Neural progenitor cell (in vitro differentiated cells): Measurements from ENCODE around the gene GAS6. TPM values are rescaled to one million over a fixed set of nuclear protein-coding genes. Genes with fewer than 3 reads are reported as not detected.

Experiments used
- DNase-seq: peaks from one replicate; pipeline ENCODE4 v3.0.0-alpha.2; 2016; ENCODE audit warnings: low spot score
- H2AFZ ChIP-seq: fragments of 200-600 bp; sonication (generic); replicated peaks from 2 replicates; pipeline ENCODE4 v1.6.1; 2016; ENCODE audit warnings: antibody characterized with exemption
- H3F3A ChIP-seq: fragments of 200-600 bp; sonication (generic); 2 replicates; pipeline ENCODE4 v1.6.1; 2016; ENCODE audit warnings: antibody characterized with exemption, low read depth
- H3K27ac ChIP-seq: fragments of 200-600 bp; sonication (generic); 2 replicates; pipeline ENCODE4 v1.5.1; 2016; ENCODE audit warnings: mild to moderate bottlenecking
- H3K27me3 ChIP-seq: fragments of 200-600 bp; sonication (generic); 2 replicates; pipeline ENCODE4 v1.6.1; 2016; ENCODE audit warnings: mild to moderate bottlenecking, moderate library complexity
- H3K36me3 ChIP-seq: fragments of 200-600 bp; sonication (generic); 2 replicates; pipeline ENCODE4 v1.5.1; 2016
- H3K4me1 ChIP-seq: fragments of 200-600 bp; sonication (generic); 2 replicates; pipeline ENCODE4 v1.6.1; 2016; ENCODE audit warnings: mixed run types
- H3K4me2 ChIP-seq: fragments of 200-600 bp; sonication (generic); 2 replicates; pipeline ENCODE4 v1.6.1; 2016
- H3K4me3 ChIP-seq: fragments of 200-600 bp; sonication (generic); 2 replicates; pipeline ENCODE4 v1.5.1; 2016
- H3K79me2 ChIP-seq: fragments of 200-600 bp; sonication (generic); 2 replicates; pipeline ENCODE4 v1.6.1; 2016; ENCODE audit warnings: low read depth
- H3K9ac ChIP-seq: fragments of 200-600 bp; sonication (generic); 2 replicates; pipeline ENCODE4 v1.6.1; 2016
- H3K9me3 ChIP-seq: fragments of 200-600 bp; sonication (generic); 2 replicates; pipeline ENCODE4 v1.5.1; 2016; ENCODE audit warnings: low read depth
- H4K20me1 ChIP-seq: fragments of 200-600 bp; sonication (generic); 2 replicates; pipeline ENCODE4 v1.6.1; 2016; ENCODE audit warnings: low read depth
- H3K27ac Mint-ChIP-seq: 3 replicates; pipeline ENCODE4 v1.8.0; 2021; ENCODE audit warnings: mixed read lengths
- H3K27me3 Mint-ChIP-seq: 2 replicates; pipeline ENCODE4 v1.8.0; 2022; ENCODE audit warnings: low read depth, mild to moderate bottlenecking, inconsistent platforms, moderate library complexity, mixed read lengths; ENCODE audit not compliant: insufficient read depth
- H3K36me3 Mint-ChIP-seq: 3 replicates; pipeline ENCODE4 v1.8.0; 2021; ENCODE audit warnings: mixed read lengths
- H3K4me1 Mint-ChIP-seq: 3 replicates; pipeline ENCODE4 v1.8.0; 2021; ENCODE audit warnings: mixed read lengths
- H3K4me3 Mint-ChIP-seq: 3 replicates; pipeline ENCODE4 v1.8.0; 2021; ENCODE audit warnings: mild to moderate bottlenecking, moderate library complexity, mixed read lengths
- H3K9me3 Mint-ChIP-seq: 3 replicates; pipeline ENCODE4 v1.8.0; 2020; ENCODE audit warnings: mixed read lengths
- CTCF ChIP-seq: fragments of 200-600 bp; sonication (generic); IDR thresholded peaks from 2 replicates; pipeline ENCODE4 v1.5.1; 2017; ENCODE audit warnings: antibody characterized with exemption, mild to moderate bottlenecking
- EZH2 ChIP-seq: fragments of 200-600 bp; sonication (generic); IDR thresholded peaks from 2 replicates; pipeline ENCODE4 v1.6.1; 2017; ENCODE audit warnings: antibody characterized with exemption, mild to moderate bottlenecking, moderate library complexity
- EZH2phosphoT487 ChIP-seq: fragments of 200-600 bp; sonication (generic); IDR thresholded peaks from 2 replicates; pipeline ENCODE4 v1.6.1; 2017; ENCODE audit warnings: antibody characterized with exemption
- total RNA-seq: library from RNA; depleted of rRNA; stranded (reverse); fragments of >200 nt; gene quantifications from 2 replicates; pipeline ENCODE4 v1.2.3, GENCODE V29; 2015; ENCODE audit warnings: low replicate concordance

Gene GAS6
- total RNA-seq, 1 donor from 2014 or later = 12.8 TPM

- Histone ChIP-seq H3K9me3 (no peaks in the 10 kb centered on the region), H3K79me2 (no peaks in the 10 kb centered on the region), H3K4me1 (no peaks in the 10 kb centered on the region), H3K9ac (no peak overlapping the region), H3K27ac (no peak overlapping the region), H3K27me3 (no peaks in the 10 kb centered on the region), H3K4me2 (no peak overlapping the region), H3F3A (no peaks in the 10 kb centered on the region), H2AFZ (no peak overlapping the region), H3K36me3 (no peaks in the 10 kb centered on the region), H4K20me1 (no peaks in the 10 kb centered on the region), H3K4me3 (no peak overlapping the region)
- TF ChIP-seq EZH2 = no peak
- no peak for TF ChIP-seq EZH2phosphoT487
- no peak for TF ChIP-seq CTCF
- peaks cover 12% of the 10 kb centered on the region for H3K36me3 Mint-ChIP-seq
- H3K9me3 Mint-ChIP-seq = no peaks in the 10 kb centered on the region
- peak overlapping the region; percentile 61 for H3K27ac Mint-ChIP-seq
- peaks cover 13% of the 10 kb centered on the region for H3K4me1 Mint-ChIP-seq
- peaks cover 2% of the 10 kb centered on the region for H3K27me3 Mint-ChIP-seq
- no peak overlapping the region for H3K4me3 Mint-ChIP-seq
- no peak for DNase-seq
Measured at GRCh38 chr13:113822956-113823744, 40.7 kb downstream of the GAS6 start.

- no peaks in the 10 kb centered on the region for H3K27me3 ChIP-seq
- no peak overlapping the region for H2AFZ ChIP-seq
- Mint-ChIP-seq H3K27ac (no peak overlapping the region), H3K36me3 (peaks cover 9% of the 10 kb centered on the region), H3K9me3 (no peaks in the 10 kb centered on the region), H3K4me3 (no peak overlapping the region), H3K4me1 (peaks cover 17% of the 10 kb centered on the region), H3K27me3 (peaks cover 2% of the 10 kb centered on the region)
- H3K9me3 ChIP-seq = no peaks in the 10 kb centered on the region
- H3K27ac ChIP-seq = no peak overlapping the region
- H3K9ac ChIP-seq = no peak overlapping the region
- no peak overlapping the region for H3K4me3 ChIP-seq
- H3K4me2 ChIP-seq = no peak overlapping the region
- peaks cover 4% of the 10 kb centered on the region for H3F3A ChIP-seq
- H4K20me1 ChIP-seq = no peaks in the 10 kb centered on the region
- H3K36me3 ChIP-seq = no peaks in the 10 kb centered on the region
- no peaks in the 10 kb centered on the region for H3K4me1 ChIP-seq
- H3K79me2 ChIP-seq = no peaks in the 10 kb centered on the region
- no peak for DNase-seq
- TF ChIP-seq EZH2 = no peak
- no peak for TF ChIP-seq CTCF
- no peak for TF ChIP-seq EZH2phosphoT487
Measured at GRCh38 chr13:113822266-113822665, 41.6 kb downstream of the GAS6 start.

- DNase-seq = no peak
- H4K20me1 ChIP-seq = no peaks in the 10 kb centered on the region
- no peaks in the 10 kb centered on the region for H3K27me3 ChIP-seq
- H3K36me3 ChIP-seq = no peaks in the 10 kb centered on the region
- peaks cover 4% of the 10 kb centered on the region for H3F3A ChIP-seq
- H3K4me1 ChIP-seq = no peaks in the 10 kb centered on the region
- Mint-ChIP-seq H3K9me3 (no peaks in the 10 kb centered on the region), H3K4me3 (no peak overlapping the region), H3K36me3 (peaks cover 9% of the 10 kb centered on the region), H3K27ac (peak overlapping the region; percentile 37), H3K27me3 (peaks cover 2% of the 10 kb centered on the region), H3K4me1 (peaks cover 18% of the 10 kb centered on the region)
- no peak overlapping the region for H3K4me2 ChIP-seq
- H2AFZ ChIP-seq = no peak overlapping the region
- no peak for TF ChIP-seq EZH2phosphoT487
- TF ChIP-seq CTCF = no peak
- no peak for TF ChIP-seq EZH2
- no peak overlapping the region for H3K4me3 ChIP-seq
- no peak overlapping the region for H3K27ac ChIP-seq
- H3K79me2 ChIP-seq = no peaks in the 10 kb centered on the region
- H3K9ac ChIP-seq = no peak overlapping the region
- H3K9me3 ChIP-seq = no peaks in the 10 kb centered on the region
Measured at GRCh38 chr13:113821847-113822246, 42.0 kb downstream of the GAS6 start.
